ENCODE data around the gene XIRP1.

The XIRP1 gene

GRCh38 chr3:39165518-39165917 lies 26.9 kb downstream of the XIRP1 start:
- TF ChIP-seq YY1 (IDR thresholded peaks at IDR 0.05; ENCODE audit: low read depth) (no peak), NFIC (IDR thresholded peaks at IDR 0.05) (no peak), EP300 (IDR thresholded peaks at IDR 0.05; ENCODE audit: borderline replicate concordance) (no peak), TCF12 (IDR thresholded peaks at IDR 0.05; ENCODE audit: low read depth) (no peak), CREB1 (IDR thresholded peaks at IDR 0.05; ENCODE audit: low read depth) (no peak), RAD21 (IDR thresholded peaks at IDR 0.05; ENCODE audit: low read depth) (no peak), CEBPB (IDR thresholded peaks at IDR 0.05) (no peak), TEAD4 (IDR thresholded peaks at IDR 0.05) (no peak), ZBTB7A (IDR thresholded peaks at IDR 0.05; ENCODE audit: low read depth) (no peak), TAF1 (IDR thresholded peaks at IDR 0.05; ENCODE audit: low read depth) (no peak), FOXM1 (IDR thresholded peaks at IDR 0.05; ENCODE audit: borderline replicate concordance, low read depth) (no peak), MAX (IDR thresholded peaks at IDR 0.05) (no peak), USF1 (IDR thresholded peaks at IDR 0.05) (no peak), REST (IDR thresholded peaks at IDR 0.05; ENCODE audit: low read depth) (no peak), EGR1 (IDR thresholded peaks at IDR 0.05) (no peak)

- TF ChIP-seq NFIC (IDR thresholded peaks at IDR 0.05) (no peak), CREB1 (IDR thresholded peaks at IDR 0.05; ENCODE audit: low read depth) (no peak), RAD21 (IDR thresholded peaks at IDR 0.05; ENCODE audit: low read depth) (no peak), USF1 (IDR thresholded peaks at IDR 0.05) (no peak), CEBPB (IDR thresholded peaks at IDR 0.05) (no peak), REST (IDR thresholded peaks at IDR 0.05; ENCODE audit: low read depth) (no peak), TEAD4 (IDR thresholded peaks at IDR 0.05) (no peak), TAF1 (IDR thresholded peaks at IDR 0.05; ENCODE audit: low read depth) (no peak), TCF12 (IDR thresholded peaks at IDR 0.05; ENCODE audit: low read depth) (no peak), YY1 (IDR thresholded peaks at IDR 0.05; ENCODE audit: low read depth) (no peak), EGR1 (IDR thresholded peaks at IDR 0.05) (no peak), ZBTB7A (IDR thresholded peaks at IDR 0.05; ENCODE audit: low read depth) (no peak)
Observed at GRCh38 chr3:39164414-39164813, 28.0 kb downstream of the XIRP1 start.

- TF ChIP-seq EGR1 (IDR thresholded peaks at IDR 0.05) (no peak), CEBPB (IDR thresholded peaks at IDR 0.05) (no peak), YY1 (IDR thresholded peaks at IDR 0.05; ENCODE audit: low read depth) (no peak), TEAD4 (IDR thresholded peaks at IDR 0.05) (no peak), REST (IDR thresholded peaks at IDR 0.05; ENCODE audit: low read depth) (no peak), RAD21 (IDR thresholded peaks at IDR 0.05; ENCODE audit: low read depth) (no peak), ZBTB7A (IDR thresholded peaks at IDR 0.05; ENCODE audit: low read depth) (no peak), USF1 (IDR thresholded peaks at IDR 0.05) (no peak), CREB1 (IDR thresholded peaks at IDR 0.05; ENCODE audit: low read depth) (no peak), TCF12 (IDR thresholded peaks at IDR 0.05; ENCODE audit: low read depth) (no peak), MAX (IDR thresholded peaks at IDR 0.05) (no peak), FOXM1 (IDR thresholded peaks at IDR 0.05; ENCODE audit: borderline replicate concordance, low read depth) (no peak), TAF1 (IDR thresholded peaks at IDR 0.05; ENCODE audit: low read depth) (no peak), EP300 (IDR thresholded peaks at IDR 0.05; ENCODE audit: borderline replicate concordance) (no peak), NFIC (IDR thresholded peaks at IDR 0.05) (no peak)
Observed at GRCh38 chr3:39158148-39158715, 34.2 kb downstream of the XIRP1 start.

GRCh38 chr3:39157359-39157758 lies 35.0 kb downstream of the XIRP1 start:
- no peak for TF ChIP-seq MAX (IDR thresholded peaks at IDR 0.05)
- no peak for TF ChIP-seq RAD21 (IDR thresholded peaks at IDR 0.05; ENCODE audit: low read depth)
- TF ChIP-seq ZBTB7A (IDR thresholded peaks at IDR 0.05; ENCODE audit: low read depth), result no peak
- no peak for TF ChIP-seq FOXM1 (IDR thresholded peaks at IDR 0.05; ENCODE audit: borderline replicate concordance, low read depth)
- TF ChIP-seq TAF1 (IDR thresholded peaks at IDR 0.05; ENCODE audit: low read depth), result no peak
- TF ChIP-seq NFIC (IDR thresholded peaks at IDR 0.05), result no peak
- no peak for TF ChIP-seq CEBPB (IDR thresholded peaks at IDR 0.05)
- TF ChIP-seq CREB1 (IDR thresholded peaks at IDR 0.05; ENCODE audit: low read depth), result no peak
- TF ChIP-seq REST (IDR thresholded peaks at IDR 0.05; ENCODE audit: low read depth), result no peak
